SH-SY5Y (cell line): ENCODE results near the gene TAF1B.

Source experiments
- GATA2 ChIP-seq: IDR thresholded peaks from 2 replicates; pipeline ENCODE4 v1.6.1; 2011; ENCODE audit warnings: mild to moderate bottlenecking, low read depth, low read length
- GATA3 ChIP-seq: IDR thresholded peaks from 2 replicates; pipeline ENCODE4 v1.6.1; 2011; ENCODE audit warnings: low read depth, mild to moderate bottlenecking, low read length, moderate library complexity

TAF1B gene

GRCh38 chr2:9965119-9965822 is 122.0 kb downstream of the TAF1B start:
- TF ChIP-seq GATA3 = no peak
- TF ChIP-seq GATA2 = no peak

- TF ChIP-seq GATA2 (no peak), GATA3 (no peak)
These were observed 123.3 kb downstream of the TAF1B start for GRCh38 chr2:9966491-9967022.

- no peak for TF ChIP-seq GATA2
- TF ChIP-seq GATA3 = no peak
These were observed 123.9 kb downstream of the TAF1B start for GRCh38 chr2:9967053-9967775.

- TF ChIP-seq GATA3 = no peak; the same call in 1 of the 2 replicates
- TF ChIP-seq GATA2 = peak; percentile 37; the same call in 1 of the 2 replicates
These were observed 125.6 kb downstream of the TAF1B start for GRCh38 chr2:9968553-9969497.

GRCh38 chr2:9970200-9971044 is 127.1 kb downstream of the TAF1B start:
- TF ChIP-seq GATA3 (no peak), GATA2 (peak; percentile 44; the same call in 1 of the 2 replicates)

- TF ChIP-seq GATA2 (no peak), GATA3 (no peak)
These were observed 128.0 kb downstream of the TAF1B start for GRCh38 chr2:9971105-9971818.

GRCh38 chr2:9971890-9972289 is 128.6 kb downstream of the TAF1B start:
- TF ChIP-seq GATA3 = no peak
- no peak for TF ChIP-seq GATA2

GRCh38 chr2:9972621-9973479 is 129.6 kb downstream of the TAF1B start:
- TF ChIP-seq GATA3 = no peak
- TF ChIP-seq GATA2 = no peak

- TF ChIP-seq GATA3 (no peak), GATA2 (no peak)
These were observed 130.4 kb downstream of the TAF1B start for GRCh38 chr2:9973690-9974089.

- TF ChIP-seq GATA2 (no peak), GATA3 (no peak)
These were observed 131.1 kb downstream of the TAF1B start for GRCh38 chr2:9974343-9974742.

GRCh38 chr2:9975328-9975727 is 132.1 kb downstream of the TAF1B start:
- TF ChIP-seq GATA3 = no peak
